ENCODE results near the gene ENTR1.
A peak's percentile ranks its signal among the peaks of the same experiment; 100 is the strongest.

The ENTR1 gene, protein sequence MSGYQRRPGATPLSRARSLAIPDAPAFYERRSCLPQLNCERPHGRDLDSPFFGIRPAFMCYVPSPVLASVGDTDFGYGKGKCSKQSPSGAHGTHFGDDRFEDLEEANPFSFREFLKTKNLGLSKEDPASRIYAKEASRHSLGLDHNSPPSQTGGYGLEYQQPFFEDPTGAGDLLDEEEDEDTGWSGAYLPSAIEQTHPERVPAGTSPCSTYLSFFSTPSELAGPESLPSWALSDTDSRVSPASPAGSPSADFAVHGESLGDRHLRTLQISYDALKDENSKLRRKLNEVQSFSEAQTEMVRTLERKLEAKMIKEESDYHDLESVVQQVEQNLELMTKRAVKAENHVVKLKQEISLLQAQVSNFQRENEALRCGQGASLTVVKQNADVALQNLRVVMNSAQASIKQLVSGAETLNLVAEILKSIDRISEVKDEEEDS
- total RNA-seq, result 35.2 to 55.8 (median 45.1) reads per million in 9 experiments

- Mint-ChIP-seq H3K36me3 (ENCODE audit: insufficient read depth) (peaks cover 68% of the 10 kb centered on the region), H3K4me1 (ENCODE audit: low read depth in 2 of 2) (peaks cover 30 to 34% of the 10 kb centered on the region in 2 donors), H3K9me3 (no peaks in the 10 kb centered on the region), H3K27me3 (no peaks in the 10 kb centered on the region), H3K4me3 (peak within 1 kb of the TSS; percentile 90 to 92), H3K27ac (peak within 1 kb of the TSS; percentile 89 to 97)
- DNase-seq (peak; percentile 95 to 97 (median 96)), ATAC-seq (replicated peaks) (peak; percentile 88)
Measured at GRCh38 chr9:136410500-136411287, at the start of gene ENTR1, which contains the start of gene PMPCA. ENTR1 (minus strand) TSS chr9:136410614; CDS start chr9:136410397, 217 bp downstream. PMPCA (plus strand) TSS chr9:136410658; CDS start chr9:136410669, 11 bp downstream.

DNA sequence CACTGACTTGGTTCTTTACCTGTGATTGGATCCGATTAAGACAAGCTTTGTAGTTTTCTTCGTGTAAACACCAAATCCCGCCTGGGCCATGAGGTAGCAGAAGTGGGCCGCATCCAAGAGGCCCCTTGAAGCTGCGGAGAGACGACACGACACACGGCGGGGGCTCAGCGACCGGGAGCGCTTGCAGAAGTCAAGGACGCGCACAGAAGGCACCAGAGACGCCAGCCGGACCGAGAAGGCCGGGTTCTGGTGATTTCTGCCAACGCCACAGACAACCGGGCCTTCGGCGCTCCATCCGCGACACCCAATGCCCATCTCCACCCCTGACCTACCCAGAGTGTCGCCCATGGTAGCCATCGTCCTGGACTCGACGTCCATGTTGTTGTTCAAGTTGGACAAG lies 49.0 kb upstream of the ENTR1 start:
- ATAC-seq (replicated peaks) (no peak), DNase-seq (no peak)
- Mint-ChIP-seq H3K27ac (no peak overlapping the region), H3K9me3 (no peaks in the 10 kb centered on the region), H3K27me3 (no peaks in the 10 kb centered on the region), H3K36me3 (ENCODE audit: insufficient read depth) (peaks cover 94% of the 10 kb centered on the region), H3K4me3 (no peak overlapping the region), H3K4me1 (ENCODE audit: low read depth in 2 of 2) (no peaks in the 10 kb centered on the region)

DNA sequence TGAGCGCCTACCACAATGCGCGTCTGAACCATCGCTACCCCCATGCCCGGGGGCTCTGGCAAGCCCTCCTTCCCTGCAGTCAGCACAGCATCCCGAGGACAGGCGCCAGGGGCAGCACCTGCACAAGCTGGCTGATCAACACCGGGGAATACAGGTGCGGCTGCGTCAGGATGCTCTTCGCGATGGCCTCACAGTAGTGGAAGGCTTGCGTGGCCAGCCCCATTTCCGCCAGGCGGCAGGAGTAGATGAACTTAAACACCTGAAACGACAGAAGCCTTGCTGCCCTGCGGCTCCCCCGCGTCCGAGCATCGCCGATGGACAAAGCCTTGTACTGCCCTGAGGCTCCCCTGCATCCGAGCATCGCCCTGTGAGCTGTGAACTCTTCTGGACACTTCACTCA lies 46.9 kb upstream of the ENTR1 start:
- no peak for DNase-seq
- Mint-ChIP-seq H3K4me3 (no peak overlapping the region), H3K9me3 (no peaks in the 10 kb centered on the region), H3K27me3 (no peaks in the 10 kb centered on the region), H3K36me3 (ENCODE audit: insufficient read depth) (peaks cover 95% of the 10 kb centered on the region), H3K27ac (no peak overlapping the region), H3K4me1 (ENCODE audit: low read depth in 2 of 2) (no peaks in the 10 kb centered on the region)
- no peak for ATAC-seq (replicated peaks)

- no peak overlapping the region for H3K27ac Mint-ChIP-seq
- no peaks in the 10 kb centered on the region for H3K9me3 Mint-ChIP-seq
- no peak for DNase-seq
- no peaks in the 10 kb centered on the region for H3K27me3 Mint-ChIP-seq
- H3K4me3 Mint-ChIP-seq, result no peak overlapping the region
- H3K4me1 Mint-ChIP-seq (ENCODE audit: low read depth in 2 of 2), result no peaks in the 10 kb centered on the region
- no peak for ATAC-seq (replicated peaks)
- peaks cover 97% of the 10 kb centered on the region for H3K36me3 Mint-ChIP-seq (ENCODE audit: insufficient read depth)
Measured at GRCh38 chr9:136456258-136456657, 45.8 kb upstream of the ENTR1 start.

- no peaks in the 10 kb centered on the region for H3K9me3 Mint-ChIP-seq
- peak overlapping the region in 1 of 2 donors; percentile 3 for H3K4me3 Mint-ChIP-seq
- DNase-seq (no peak), ATAC-seq (replicated peaks) (no peak)
- peak overlapping the region; percentile 10 to 78 for H3K27ac Mint-ChIP-seq
- no peaks in the 10 kb centered on the region for H3K27me3 Mint-ChIP-seq
- no peaks in the 10 kb centered on the region for H3K4me1 Mint-ChIP-seq (ENCODE audit: low read depth in 2 of 2)
- peaks cover 95% of the 10 kb centered on the region for H3K36me3 Mint-ChIP-seq (ENCODE audit: insufficient read depth)
Measured at GRCh38 chr9:136455043-136456002, 44.9 kb upstream of the ENTR1 start.

- DNase-seq (no peak), ATAC-seq (replicated peaks) (no peak)
- H3K9me3 Mint-ChIP-seq, result no peaks in the 10 kb centered on the region
- no peak overlapping the region for H3K4me3 Mint-ChIP-seq
- peak overlapping the region in 1 of 2 donors; percentile 78 for H3K27ac Mint-ChIP-seq
- peaks cover 92% of the 10 kb centered on the region for H3K36me3 Mint-ChIP-seq (ENCODE audit: insufficient read depth)
- no peaks in the 10 kb centered on the region for H3K4me1 Mint-ChIP-seq (ENCODE audit: low read depth in 2 of 2)
- no peaks in the 10 kb centered on the region for H3K27me3 Mint-ChIP-seq
Measured at GRCh38 chr9:136454026-136454796, 43.8 kb upstream of the ENTR1 start.

DNA sequence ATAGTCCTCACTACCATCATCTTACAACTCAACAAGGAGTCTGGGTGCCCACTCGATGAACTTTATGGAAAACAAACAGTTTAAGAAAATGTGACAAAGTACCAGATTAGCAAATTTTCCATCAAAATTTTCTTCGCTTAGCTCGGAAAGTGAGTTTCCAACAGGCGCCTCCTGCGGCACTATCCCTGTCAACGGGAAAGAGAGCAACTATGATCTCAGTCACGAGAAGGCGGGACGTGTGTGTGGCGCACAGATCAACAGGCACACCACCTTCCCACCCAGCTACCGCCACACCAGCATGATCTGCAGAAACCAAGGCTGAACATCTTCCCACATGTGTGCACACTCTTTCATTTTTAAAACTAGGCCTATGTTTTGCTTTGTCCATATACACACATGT lies 42.9 kb upstream of the ENTR1 start:
- H3K9me3 Mint-ChIP-seq, result no peaks in the 10 kb centered on the region
- DNase-seq (no peak), ATAC-seq (replicated peaks) (no peak)
- no peaks in the 10 kb centered on the region for H3K27me3 Mint-ChIP-seq
- H3K36me3 Mint-ChIP-seq (ENCODE audit: insufficient read depth), result peaks cover 86% of the 10 kb centered on the region
- H3K4me3 Mint-ChIP-seq, result no peak overlapping the region
- no peaks in the 10 kb centered on the region for H3K4me1 Mint-ChIP-seq (ENCODE audit: low read depth in 2 of 2)
- no peak overlapping the region for H3K27ac Mint-ChIP-seq

DNA sequence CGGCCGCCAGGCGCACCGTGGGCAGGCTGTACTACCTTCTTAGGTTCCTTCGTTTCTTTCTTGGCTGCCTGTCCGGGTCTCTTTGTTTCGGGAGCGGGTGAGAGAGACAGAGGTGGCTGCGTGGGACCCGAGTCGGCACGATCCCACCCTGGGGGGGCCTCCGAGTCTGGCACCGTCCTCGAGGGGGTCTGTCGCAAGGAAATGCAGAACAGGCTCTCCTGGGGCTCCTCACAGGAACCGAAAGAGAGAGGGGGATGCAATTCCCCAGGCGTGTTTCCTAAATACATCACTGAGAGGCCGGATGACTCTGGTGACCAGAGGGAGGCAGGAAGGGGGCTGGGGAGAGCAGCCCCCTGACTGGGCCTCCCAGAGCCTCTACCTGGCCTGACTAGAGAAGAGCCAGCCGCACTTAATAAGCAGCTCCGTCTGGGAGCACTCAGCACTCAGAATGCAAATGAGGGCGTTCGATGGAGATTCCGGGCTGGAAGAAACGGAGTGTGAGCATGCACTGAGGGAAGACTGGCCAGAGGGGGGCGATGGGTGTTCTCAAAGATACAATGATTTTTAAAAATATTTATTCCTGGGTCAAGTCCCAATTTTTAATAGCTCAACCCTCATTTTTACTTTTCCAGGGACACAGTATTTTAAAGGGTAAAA lies 40.9 kb upstream of the ENTR1 start:
- DNase-seq (no peak), ATAC-seq (replicated peaks) (no peak)
- Mint-ChIP-seq H3K27me3 (no peaks in the 10 kb centered on the region), H3K36me3 (ENCODE audit: insufficient read depth) (peaks cover 86% of the 10 kb centered on the region), H3K4me1 (ENCODE audit: low read depth in 2 of 2) (no peaks in the 10 kb centered on the region), H3K9me3 (no peaks in the 10 kb centered on the region), H3K27ac (peak overlapping the region in 1 of 2 donors; percentile 60), H3K4me3 (no peak overlapping the region)

DNA sequence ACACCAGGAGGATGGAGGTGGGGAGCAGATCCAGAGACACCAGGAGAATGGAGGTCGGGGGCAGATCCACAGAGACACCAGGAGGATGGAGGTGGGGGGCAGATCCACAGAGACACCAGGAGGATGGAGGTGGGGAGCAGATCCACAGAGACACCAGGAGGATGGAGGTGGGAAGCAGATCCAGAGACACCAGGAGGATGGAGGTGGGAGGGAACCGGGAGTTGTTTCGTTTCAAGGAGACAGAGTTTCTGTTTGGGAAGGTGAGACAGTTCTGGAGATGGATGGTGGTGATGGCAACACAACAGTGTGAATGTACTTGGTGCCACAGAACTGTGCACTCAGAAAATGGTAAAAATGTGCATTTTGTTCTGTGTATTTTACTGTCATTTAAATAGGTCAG lies 38.2 kb upstream of the ENTR1 start:
- H3K4me3 Mint-ChIP-seq, result no peak overlapping the region
- ATAC-seq (replicated peaks) (no peak), DNase-seq (no peak)
- H3K9me3 Mint-ChIP-seq, result no peaks in the 10 kb centered on the region
- no peaks in the 10 kb centered on the region for H3K4me1 Mint-ChIP-seq (ENCODE audit: low read depth in 2 of 2)
- H3K27ac Mint-ChIP-seq, result no peak overlapping the region
- H3K36me3 Mint-ChIP-seq (ENCODE audit: insufficient read depth), result peaks cover 88% of the 10 kb centered on the region
- H3K27me3 Mint-ChIP-seq, result no peaks in the 10 kb centered on the region

- ATAC-seq (replicated peaks) (no peak), DNase-seq (no peak)
- H3K9me3 Mint-ChIP-seq, result no peaks in the 10 kb centered on the region
- no peaks in the 10 kb centered on the region for H3K27me3 Mint-ChIP-seq
- peaks cover 84% of the 10 kb centered on the region for H3K36me3 Mint-ChIP-seq (ENCODE audit: insufficient read depth)
- H3K4me3 Mint-ChIP-seq, result no peak overlapping the region
- no peak overlapping the region for H3K27ac Mint-ChIP-seq
- no peaks in the 10 kb centered on the region for H3K4me1 Mint-ChIP-seq (ENCODE audit: low read depth in 2 of 2)
Measured at GRCh38 chr9:136447173-136447778, 36.9 kb upstream of the ENTR1 start.

DNA sequence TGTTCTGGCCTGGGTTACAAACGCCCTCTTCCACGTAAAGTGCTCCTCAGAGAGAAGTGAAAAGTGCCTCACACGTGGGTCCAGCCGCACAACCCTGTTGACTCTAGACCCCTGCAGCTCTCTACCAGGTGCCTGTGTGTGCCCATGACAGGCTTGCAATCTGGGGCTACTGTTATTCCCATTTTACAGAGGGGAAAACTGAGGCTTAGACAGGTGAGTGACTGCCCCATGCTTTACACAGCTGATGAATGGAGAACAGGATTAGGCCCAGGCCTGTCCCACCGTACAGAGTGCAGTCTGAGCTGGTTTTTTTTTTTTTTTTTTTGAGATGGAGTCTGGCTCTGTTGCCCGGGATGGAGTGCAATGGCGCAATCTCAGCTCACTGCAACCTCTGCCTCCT lies 35.4 kb upstream of the ENTR1 start:
- no peak overlapping the region for H3K27ac Mint-ChIP-seq
- H3K27me3 Mint-ChIP-seq, result no peaks in the 10 kb centered on the region

GRCh38 chr9:136444102-136444501 lies 33.7 kb upstream of the ENTR1 start:
- Mint-ChIP-seq H3K9me3 (no peaks in the 10 kb centered on the region), H3K4me3 (no peak overlapping the region), H3K27ac (no peak overlapping the region), H3K27me3 (no peaks in the 10 kb centered on the region), H3K4me1 (ENCODE audit: low read depth in 2 of 2) (no peaks in the 10 kb centered on the region), H3K36me3 (ENCODE audit: insufficient read depth) (peaks cover 76% of the 10 kb centered on the region)
- DNase-seq (no peak), ATAC-seq (replicated peaks) (no peak)

More for the DNA sequence above, 35.4 kb upstream of the ENTR1 start:
- Mint-ChIP-seq H3K9me3 (no peaks in the 10 kb centered on the region), H3K4me3 (no peak overlapping the region), H3K36me3 (ENCODE audit: insufficient read depth) (peaks cover 79% of the 10 kb centered on the region), H3K4me1 (ENCODE audit: low read depth in 2 of 2) (no peaks in the 10 kb centered on the region)
- DNase-seq (no peak), ATAC-seq (replicated peaks) (no peak)

Data from effector memory CD8-positive, alpha-beta T cell (primary cell).